22Rv1 (cell line): ENCODE results near the gene GPR3.

Source experiments
- CTCF ChIP-seq: fragments of 450-650 bp; IDR thresholded peaks from 2 replicates; pipeline ENCODE4 v1.5.1; 2017; ENCODE audit warnings: mild to moderate bottlenecking
- ZFX ChIP-seq: fragments of 450-650 bp; IDR thresholded peaks from 2 replicates; pipeline ENCODE4 v1.6.1; 2017; ENCODE audit warnings: antibody characterized with exemption, borderline replicate concordance

GRCh38 chr1:27403931-27404330 lies 11.5 kb downstream of the GPR3 start:
- no peak for TF ChIP-seq CTCF
- TF ChIP-seq ZFX, result no peak
